OCI-LY7 (cell line): Measurements from ENCODE around the gene DDRGK1. TPM values are rescaled to one million over a fixed set of nuclear protein-coding genes. Genes with fewer than 3 reads are reported as not detected.

Source experiments
- BruUV-seq: library from RNA; stranded (reverse); fragments of 400-500 nt; replicated peaks from 2 replicates; lab custom pipeline; 2021; lab: Mats Ljungman, UMichigan
- CTCF ChIA-PET: fragments of 300-600 bp; sonication (Branson Sonifier 250); formaldehyde crosslinking; loops from one replicate; lab custom pipeline; 2022; ENCODE audit warnings: antibody characterized with exemption; ENCODE audit not compliant: unreplicated experiment; lab: Charles Lee
- POLR2A ChIA-PET: fragments of 300-600 bp; sonication (Branson Sonifier 250); formaldehyde crosslinking; loops from one replicate; lab custom pipeline; 2022; ENCODE audit warnings: antibody characterized with exemption; lab: Charles Lee
- DNase-seq: peaks from one replicate; pipeline ENCODE4 v3.0.0-alpha.2; 2015; ENCODE audit warnings: low spot score
- H2AFZ ChIP-seq: fragments of 200-600 bp; sonication (generic), shearing (Covaris generic); 2 replicates; pipeline ENCODE4 v1.6.1; 2014; ENCODE audit warnings: mild to moderate bottlenecking, antibody characterized with exemption, low read length, moderate library complexity
- H3K27ac ChIP-seq: fragments of 200-600 bp; sonication (generic); 2 replicates; pipeline ENCODE4 v1.5.1; 2014; ENCODE audit warnings: mixed run types, low read depth, mild to moderate bottlenecking, moderate library complexity, low read length, inconsistent platforms; ENCODE audit not compliant: poor library complexity, severe bottlenecking
- H3K36me3 ChIP-seq: fragments of 200-600 bp; sonication (generic); 2 replicates; pipeline ENCODE4 v1.6.1; 2014; ENCODE audit warnings: mild to moderate bottlenecking, antibody characterized with exemption, low read length, moderate library complexity, mixed read lengths; ENCODE audit not compliant: insufficient read depth
- H3K4me1 ChIP-seq: fragments of 200-600 bp; sonication (generic); 2 replicates; pipeline ENCODE4 v1.5.1; 2014; ENCODE audit warnings: mild to moderate bottlenecking, low read length; ENCODE audit not compliant: insufficient read depth, poor library complexity, severe bottlenecking
- H3K4me2 ChIP-seq: fragments of 200-600 bp; sonication (generic); 2 replicates; pipeline ENCODE4 v1.6.1; 2014; ENCODE audit warnings: mild to moderate bottlenecking, low read length
- H3K4me3 ChIP-seq: fragments of 200-600 bp; sonication (generic); 2 replicates; pipeline ENCODE4 v1.5.1; 2014; ENCODE audit warnings: mild to moderate bottlenecking, low read depth, low read length; ENCODE audit not compliant: poor library complexity, severe bottlenecking
- H3K79me2 ChIP-seq: fragments of 200-600 bp; sonication (generic); 2 replicates; pipeline ENCODE4 v1.6.1; 2016; ENCODE audit warnings: low read depth, mild to moderate bottlenecking, low read length, moderate library complexity, mixed read lengths; ENCODE audit not compliant: insufficient read depth
- H3K9me2 ChIP-seq: fragments of 200-600 bp; sonication (generic); 2 replicates; pipeline ENCODE4 v1.6.1; 2016; ENCODE audit warnings: mild to moderate bottlenecking, low read length, mixed read lengths; ENCODE audit not compliant: insufficient read depth
- H3K9me3 ChIP-seq: fragments of 200-600 bp; sonication (generic); 2 replicates; pipeline ENCODE4 v1.6.1; 2014; ENCODE audit warnings: mild to moderate bottlenecking, mixed run types, low read length, mixed read lengths
- H4K20me1 ChIP-seq: fragments of 200-600 bp; sonication (generic); 2 replicates; pipeline ENCODE4 v1.6.1; 2014; ENCODE audit warnings: mild to moderate bottlenecking, antibody characterized with exemption, low read length, moderate library complexity, mixed read lengths; ENCODE audit not compliant: insufficient read depth
- CTCF ChIP-seq: fragments of 200-600 bp; sonication (generic); conservative IDR thresholded peaks from 2 replicates; pipeline ENCODE4 v1.5.1; 2014; ENCODE audit warnings: mild to moderate bottlenecking, antibody characterized with exemption, low read length, moderate library complexity, mixed read lengths
- EZH2phosphoT487 ChIP-seq: fragments of 200-600 bp; sonication (generic); IDR thresholded peaks from 2 replicates; pipeline ENCODE4 v1.6.1; 2018; ENCODE audit warnings: low read depth, borderline replicate concordance, mild to moderate bottlenecking, mixed run types, antibody characterized with exemption, low read length, moderate library complexity, mixed read lengths
- intact Hi-C: fragments of 100-400 bp; cut with micrococcal nuclease; formaldehyde crosslinking; loops from one replicate; pipeline ENCODE4 v1.10.0; 2022; ENCODE audit not compliant: unreplicated experiment
- total RNA-seq, 2 experiments: library from RNA; depleted of rRNA in 1 of 2; stranded (reverse); fragments of >200 nt in 1 of 2; shearing (Covaris generic) in 1 of 2; gene quantifications; 2 replicates each; pipeline ENCODE4 v1.2.3, GENCODE V29; 2014 to 2022

Gene DDRGK1
- total RNA-seq, 2 experiments from 2014 or later = 37.7 to 55.0 TPM

DNA sequence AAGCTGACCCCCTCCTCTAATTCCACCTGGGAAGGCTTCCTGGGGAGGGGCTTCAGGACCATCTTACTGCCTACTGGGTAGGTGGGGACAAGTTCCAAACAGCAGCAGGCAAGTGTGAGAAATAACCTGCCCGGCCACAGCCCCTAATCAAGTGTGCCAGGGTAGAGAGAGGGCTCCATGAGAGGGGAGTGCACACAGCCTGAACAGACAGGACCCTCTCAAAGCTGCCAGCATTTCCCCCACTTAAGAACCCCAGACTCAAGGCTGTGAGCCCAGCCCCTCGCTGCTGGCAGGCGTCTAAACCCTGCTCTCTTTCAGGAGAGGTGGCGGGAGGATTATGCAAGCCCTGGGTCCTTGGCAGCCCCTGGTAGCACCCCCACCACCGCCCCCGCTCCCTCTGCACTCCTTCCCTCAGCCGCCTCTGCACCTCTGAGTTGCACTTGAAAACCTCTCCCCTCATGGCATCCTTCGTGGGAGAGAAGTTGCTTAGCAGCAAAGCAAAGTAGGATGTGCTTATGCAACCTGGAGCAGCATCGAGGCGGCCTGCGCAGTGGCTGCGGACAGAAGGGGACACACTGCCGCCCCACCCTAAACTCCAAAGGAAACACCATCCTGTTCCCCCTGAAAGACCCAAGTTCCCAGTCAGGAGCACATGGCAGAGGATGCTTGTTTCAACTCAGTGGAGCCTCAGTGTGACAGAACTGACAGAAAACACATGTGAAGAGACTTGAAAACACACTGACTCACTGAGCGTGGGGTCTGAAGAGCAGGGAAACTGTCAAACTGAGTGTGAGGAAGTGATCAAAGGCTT, 10.5 kb downstream of the DDRGK1 start:
- Histone ChIP-seq H3K4me1 (no peaks in the 10 kb centered on the region), H3K9me3 (no peaks in the 10 kb centered on the region), H2AFZ (no peak overlapping the region), H3K4me3 (no peak overlapping the region), H3K79me2 (no peaks in the 10 kb centered on the region), H3K4me2 (no peak overlapping the region), H3K36me3 (peaks cover 69% of the 10 kb centered on the region), H3K27ac (no peak overlapping the region), H4K20me1 (no peaks in the 10 kb centered on the region), H3K9me2 (no peaks in the 10 kb centered on the region)
- no peak for TF ChIP-seq CTCF
- no peak for TF ChIP-seq EZH2phosphoT487
- no TSS peak for BruUV-seq
- CTCF ChIA-PET = no interaction called here
- no peak for DNase-seq
- POLR2A ChIA-PET = no interaction called here
- intact Hi-C loops = no loop called here

DNA sequence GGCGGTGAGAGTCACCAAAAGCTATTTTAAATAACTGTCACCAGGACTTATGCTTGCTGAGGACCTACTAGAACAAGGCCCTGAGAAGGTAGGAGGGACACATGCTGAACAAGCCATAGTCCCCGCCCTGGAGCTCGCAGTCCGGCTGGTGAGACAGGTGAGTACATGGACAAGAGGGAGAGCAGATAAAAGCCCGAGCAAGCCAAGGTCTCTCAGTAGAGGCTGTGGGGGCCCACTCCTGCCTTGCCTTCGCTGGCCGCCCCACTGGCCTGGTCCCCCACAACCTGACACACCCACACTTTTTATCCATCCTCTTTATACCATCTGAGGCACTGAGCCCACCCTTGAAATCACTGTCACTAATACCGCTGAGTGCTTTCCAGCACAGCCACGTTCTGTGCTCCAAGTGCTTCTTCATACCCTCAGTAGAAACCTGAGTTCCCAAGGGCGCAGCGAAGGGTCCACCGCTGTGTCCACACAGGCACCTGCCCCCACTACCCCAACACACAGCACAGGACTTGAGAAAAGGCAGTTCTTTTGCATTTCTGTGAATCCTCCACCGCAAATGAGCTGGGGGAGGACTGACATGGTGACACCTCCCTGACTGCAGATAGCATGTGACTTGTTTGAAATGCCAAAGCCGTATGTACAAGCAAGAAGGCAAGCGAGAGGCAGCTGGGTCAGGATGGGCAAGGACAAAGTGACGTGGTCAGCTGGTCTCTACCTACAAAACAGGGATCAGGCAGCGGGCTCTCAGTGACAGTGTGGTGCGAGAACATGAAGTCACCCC, 12.1 kb downstream of the DDRGK1 start:
- POLR2A ChIA-PET = interaction anchor here (0.6 kb wide), 1 partner anchor 53 kb away, joined by 5 read pairs; no protein-coding TSS in a partner anchor
- CTCF ChIA-PET = no interaction called here
- H3K36me3 ChIP-seq = peaks cover 62% of the 10 kb centered on the region
- BruUV-seq = no TSS peak
- H4K20me1 ChIP-seq = no peaks in the 10 kb centered on the region
- H3K9me2 ChIP-seq = no peaks in the 10 kb centered on the region
- TF ChIP-seq EZH2phosphoT487 (no peak), CTCF (no peak)
- no peak overlapping the region for H3K4me3 ChIP-seq
- no peak overlapping the region for H3K27ac ChIP-seq
- H3K4me2 ChIP-seq = no peak overlapping the region
- no peaks in the 10 kb centered on the region for H3K4me1 ChIP-seq
- intact Hi-C loops = no loop called here
- no peaks in the 10 kb centered on the region for H3K9me3 ChIP-seq
- H3K79me2 ChIP-seq = no peaks in the 10 kb centered on the region
- no peak for DNase-seq
- H2AFZ ChIP-seq = no peak overlapping the region
